Measurements from ENCODE around the gene MITF.

Gene MITF

DNA sequence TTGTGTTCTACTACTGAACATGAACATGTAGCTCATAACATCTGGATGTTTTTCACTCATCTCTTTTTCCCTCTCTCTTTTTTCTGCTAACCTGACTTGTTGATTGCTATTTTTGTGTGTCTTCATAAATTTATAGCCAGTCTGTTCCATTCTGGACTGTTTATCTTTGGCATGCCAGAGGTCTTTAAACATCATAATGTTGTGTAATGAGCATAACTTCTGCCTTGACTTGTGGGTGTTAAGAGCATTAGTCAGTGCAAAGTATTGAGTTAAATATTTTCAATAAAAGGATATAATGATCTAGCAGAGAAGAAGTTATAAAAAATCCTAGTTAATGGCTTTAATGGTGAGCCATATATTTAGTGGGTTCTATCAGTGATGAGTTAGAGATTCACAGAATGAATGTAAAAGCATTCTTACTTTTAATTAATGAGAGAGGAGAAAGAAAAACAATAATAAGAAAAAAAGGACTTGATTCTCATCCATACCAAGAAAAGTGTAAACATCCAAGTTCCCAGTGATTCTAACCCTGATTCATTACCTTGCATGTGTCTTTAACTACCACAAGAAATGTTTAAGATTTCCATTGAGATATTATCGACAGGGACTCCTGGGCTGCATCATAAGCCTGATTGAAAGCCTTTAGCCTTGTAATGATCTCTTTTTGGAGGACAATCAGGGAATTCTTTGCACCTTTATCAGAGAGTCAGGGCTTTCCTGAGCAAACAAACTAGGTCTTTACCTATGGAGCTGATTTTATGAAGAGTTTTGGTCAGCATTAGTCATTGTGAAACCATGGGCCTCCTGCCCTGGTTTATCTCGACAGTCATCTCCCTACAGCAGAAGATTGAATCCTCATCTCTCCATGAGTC, 22.9 kb downstream of the MITF start:
- DNase-seq = no peak

DNA sequence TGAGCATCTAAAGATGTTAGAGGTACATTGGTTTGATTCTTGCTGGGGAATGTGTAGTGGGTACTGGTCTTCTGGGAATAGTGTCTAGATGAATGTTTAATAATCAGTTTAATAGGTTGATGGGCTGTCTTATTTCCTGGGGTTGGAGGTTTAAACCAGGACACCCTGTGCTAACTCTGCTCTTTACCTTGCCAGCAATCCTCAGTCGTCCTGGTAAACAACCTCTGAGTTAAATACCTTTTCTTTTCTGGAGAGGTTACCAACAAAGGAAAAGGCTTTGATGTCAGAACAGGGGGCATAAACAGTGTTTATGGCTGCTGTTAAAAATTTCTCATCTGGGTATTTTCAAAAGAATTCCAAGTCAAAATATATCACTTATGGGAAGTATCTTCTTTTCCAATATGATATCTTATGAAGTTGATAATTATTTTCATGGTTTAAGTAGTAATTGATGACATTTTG, 23.5 kb downstream of the MITF start:
- no peak for DNase-seq

DNA sequence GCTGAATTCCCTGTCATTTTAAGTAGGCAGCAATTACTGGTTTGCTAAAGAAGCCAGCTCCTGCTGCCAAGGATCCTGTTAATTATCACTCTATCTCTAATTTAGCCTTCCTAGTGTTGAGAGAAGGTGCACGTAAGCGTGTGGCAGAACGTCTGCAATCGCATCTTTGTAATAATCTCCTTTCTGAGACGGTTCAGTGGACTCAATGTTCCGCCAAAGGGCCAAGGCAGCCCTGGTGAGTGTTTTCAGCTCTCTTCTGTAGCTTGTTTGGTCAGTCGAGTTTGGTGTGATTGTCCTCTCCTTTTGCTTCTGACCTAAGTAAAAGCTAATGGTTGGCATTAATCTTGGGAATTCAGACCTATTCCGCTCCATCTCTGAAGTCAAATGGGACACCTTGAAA, 24.2 kb downstream of the MITF start:
- no peak for DNase-seq

DNA sequence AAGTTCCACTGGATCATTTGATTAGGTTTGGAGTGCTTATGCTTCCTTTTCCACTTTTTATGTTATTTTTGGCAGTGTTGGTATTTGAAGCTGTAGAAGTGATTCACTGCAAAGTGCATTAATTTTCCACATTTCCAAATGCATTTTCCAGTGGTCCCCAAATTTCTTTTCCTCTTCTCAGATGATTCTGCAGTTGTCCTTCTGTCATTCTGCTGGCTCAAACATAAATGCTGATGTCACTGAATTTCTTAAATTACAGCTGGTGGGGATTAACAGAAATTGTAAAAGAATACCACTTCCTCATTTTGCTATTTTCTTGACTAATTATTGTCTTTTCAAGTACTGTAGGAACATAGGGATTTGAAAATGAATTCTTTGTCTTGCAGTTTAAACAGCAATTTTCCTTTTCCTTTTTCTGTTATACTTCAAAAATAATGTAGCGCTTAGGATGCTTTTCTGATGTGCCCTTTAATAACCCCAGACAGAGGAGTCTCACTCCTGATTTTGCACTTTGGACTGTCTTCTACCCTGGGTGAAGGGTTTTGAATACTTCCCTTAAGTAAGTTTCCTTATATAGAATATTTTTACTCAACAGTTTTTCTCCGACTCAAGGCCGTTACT, 25.0 kb downstream of the MITF start:
- DNase-seq = no peak

DNA sequence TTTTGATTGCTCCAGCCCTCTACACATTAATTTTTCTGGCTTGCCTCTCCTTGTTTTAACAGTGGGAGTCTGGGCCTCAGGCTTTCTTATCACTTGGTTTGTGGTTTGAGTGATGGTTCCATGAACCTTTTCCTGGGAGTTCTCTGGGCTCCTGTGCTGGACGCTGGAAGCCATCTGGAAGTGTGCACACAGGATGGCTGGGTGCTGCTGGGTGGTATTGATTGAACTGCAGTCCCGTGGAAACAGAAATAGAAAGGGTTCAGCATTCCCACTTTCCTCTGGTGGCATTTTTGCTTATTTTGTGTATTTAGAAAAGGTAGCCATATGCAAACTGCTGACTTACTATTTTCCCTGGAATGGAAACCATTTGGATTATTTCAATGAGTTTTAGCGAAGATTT, 25.6 kb downstream of the MITF start:
- DNase-seq = no peak

DNA sequence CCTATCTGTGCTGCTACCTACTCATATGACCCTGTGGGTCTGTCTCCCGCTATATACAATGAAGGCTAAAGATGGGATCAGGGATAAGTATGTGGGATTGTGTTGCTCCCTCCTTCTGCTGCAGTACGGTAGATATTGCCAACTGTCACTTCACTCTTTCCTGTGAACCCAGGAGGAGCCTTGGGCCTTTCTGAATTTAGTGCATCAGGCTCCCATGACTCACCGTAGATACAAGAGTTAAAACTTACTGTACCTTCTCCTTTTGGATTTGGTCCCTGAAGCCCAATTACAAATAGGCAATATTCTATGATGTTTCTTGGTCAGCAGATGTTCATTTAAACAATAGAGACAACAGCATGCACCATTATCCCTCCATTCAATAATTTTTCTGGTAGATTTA, 27.4 kb downstream of the MITF start:
- DNase-seq = no peak

DNA sequence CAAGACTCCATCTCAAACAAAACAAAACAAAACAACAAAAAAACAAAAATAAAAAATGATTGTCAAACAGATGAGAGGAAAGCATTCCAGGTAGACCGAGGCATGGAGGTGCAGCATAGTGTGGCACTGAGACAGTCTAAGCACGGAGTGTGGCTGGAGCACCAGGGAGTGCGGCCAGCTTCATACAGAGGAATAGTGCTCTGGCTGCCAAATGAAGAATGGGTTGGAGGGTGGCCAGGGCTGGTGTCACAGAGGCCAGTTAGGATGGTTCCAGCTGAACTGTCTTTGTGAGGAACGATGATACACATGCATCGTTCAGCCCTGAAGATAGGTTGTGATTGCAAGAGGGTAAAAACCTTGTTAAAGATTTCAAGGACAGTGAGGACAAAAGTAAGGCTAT, 28.3 kb downstream of the MITF start:
- no peak for DNase-seq

DNA sequence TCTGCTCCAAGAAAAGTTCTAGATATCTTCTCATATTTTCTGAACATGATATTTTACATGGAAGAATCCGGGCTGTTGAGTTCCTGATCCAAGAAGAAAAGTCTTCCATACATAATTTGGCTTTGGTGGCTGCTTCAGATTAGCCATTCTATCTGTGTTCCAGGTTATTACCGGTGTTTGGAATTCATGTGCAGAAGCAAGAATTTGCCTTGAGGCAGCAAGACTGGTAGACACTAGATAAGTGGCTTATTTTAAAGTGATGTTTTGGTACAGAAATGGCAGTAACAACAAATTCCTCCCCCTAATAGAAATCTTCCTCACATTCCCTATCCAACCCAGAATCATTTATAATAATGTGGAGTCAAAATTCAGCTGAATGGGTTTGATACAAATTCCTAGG, 29.2 kb downstream of the MITF start:
- no peak for DNase-seq

DNA sequence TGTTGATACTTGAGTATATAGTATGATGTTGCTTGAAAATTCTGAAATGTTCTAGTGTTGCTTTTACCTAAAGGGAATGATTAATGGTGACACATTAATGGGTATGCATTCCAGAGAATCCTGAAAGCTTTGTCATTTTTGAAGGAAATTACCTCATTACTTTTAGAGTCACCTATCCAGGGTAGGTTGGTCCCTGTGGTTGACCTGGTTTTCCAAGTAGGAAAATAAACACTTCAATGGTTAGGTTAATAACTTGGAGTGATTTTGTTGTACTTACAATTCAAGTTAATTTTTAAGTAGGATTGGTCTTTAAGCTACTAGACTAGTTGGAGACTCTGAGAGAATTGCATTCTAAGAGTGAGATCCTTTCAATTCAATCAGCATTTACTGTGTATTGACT, 31.0 kb downstream of the MITF start:
- DNase-seq = no peak

DNA sequence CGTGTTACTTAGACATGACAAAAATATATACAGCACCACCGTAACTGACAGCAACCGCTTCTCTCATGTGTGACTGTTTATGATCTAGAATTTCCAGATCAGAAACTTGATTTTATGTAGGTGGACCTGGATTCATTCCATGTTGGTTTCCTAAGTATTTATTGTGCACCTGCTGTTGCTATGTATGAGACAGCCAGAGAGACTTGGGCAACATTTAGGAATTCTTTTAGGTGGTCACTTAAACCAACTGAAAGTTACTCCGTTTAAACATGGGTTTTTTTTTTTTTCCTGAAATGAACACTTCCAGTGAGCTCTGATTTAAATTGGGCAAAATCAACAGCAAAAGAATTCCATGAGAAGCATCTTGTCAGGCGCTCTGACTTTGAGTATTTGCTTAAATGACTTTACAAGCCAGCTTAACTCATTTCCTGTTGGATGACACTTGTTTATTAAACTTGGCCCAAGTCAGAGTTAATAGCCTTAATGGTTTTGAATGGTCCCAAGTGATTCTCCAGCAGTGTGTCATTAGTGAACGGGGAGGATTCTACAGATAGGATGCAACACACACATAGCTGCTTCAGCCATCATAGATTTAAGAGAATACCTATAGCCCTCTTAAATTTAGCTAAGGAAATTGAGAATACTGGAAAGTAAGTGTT, 31.8 kb downstream of the MITF start:
- DNase-seq = no peak

DNA sequence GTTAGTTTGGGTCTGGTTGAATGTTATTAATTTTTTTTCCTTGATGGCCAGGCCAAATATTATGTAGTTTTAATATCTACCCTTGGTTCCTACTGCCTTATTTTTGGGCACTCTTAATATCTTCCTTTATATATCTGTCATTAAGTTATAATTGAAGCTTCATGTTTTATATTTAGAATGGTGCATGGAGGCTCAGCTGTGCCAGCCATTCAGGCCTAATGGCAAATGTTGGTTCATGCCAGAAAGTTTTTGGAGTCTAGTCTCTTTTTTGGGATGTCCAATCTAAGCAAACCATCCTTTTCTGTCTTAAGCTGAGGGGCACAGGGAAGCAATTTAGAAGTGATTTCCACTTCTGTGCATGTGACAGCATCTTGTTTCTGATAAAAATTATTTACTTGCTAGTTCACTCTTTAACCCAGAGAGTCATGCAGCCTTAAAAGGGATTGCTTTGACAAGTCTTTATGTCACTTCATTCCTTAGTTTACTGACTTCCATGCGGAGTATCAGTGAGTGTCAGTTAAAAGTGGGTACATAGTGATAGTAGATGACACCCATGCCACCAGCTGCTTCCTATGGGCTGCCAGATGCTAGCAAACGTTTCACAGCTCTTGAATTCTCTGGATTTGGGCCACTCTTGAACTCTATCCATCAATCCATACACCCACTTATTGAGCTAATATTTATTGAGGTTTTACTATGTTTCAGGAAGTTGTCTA, 33.0 kb downstream of the MITF start:
- DNase-seq = no peak

DNA sequence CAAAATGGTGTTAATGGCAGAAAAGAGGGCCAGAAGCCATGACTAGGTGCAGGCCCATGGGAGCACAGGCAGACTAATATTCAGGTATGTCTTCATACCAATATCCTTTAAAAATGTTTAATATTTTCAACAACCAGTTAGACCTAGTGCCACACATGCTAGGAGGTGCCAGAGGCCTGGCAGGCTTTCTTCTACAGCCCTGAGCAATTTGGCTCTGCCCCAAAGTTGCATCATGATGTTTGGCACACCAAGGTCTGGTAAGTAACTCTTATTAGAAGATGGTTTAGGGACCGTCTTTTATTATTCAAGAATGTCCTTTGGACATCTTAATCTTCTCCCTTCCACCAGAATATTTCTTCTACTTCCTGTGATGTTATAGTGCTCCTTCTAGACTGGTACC, 34.8 kb downstream of the MITF start:
- DNase-seq = no peak

DNA sequence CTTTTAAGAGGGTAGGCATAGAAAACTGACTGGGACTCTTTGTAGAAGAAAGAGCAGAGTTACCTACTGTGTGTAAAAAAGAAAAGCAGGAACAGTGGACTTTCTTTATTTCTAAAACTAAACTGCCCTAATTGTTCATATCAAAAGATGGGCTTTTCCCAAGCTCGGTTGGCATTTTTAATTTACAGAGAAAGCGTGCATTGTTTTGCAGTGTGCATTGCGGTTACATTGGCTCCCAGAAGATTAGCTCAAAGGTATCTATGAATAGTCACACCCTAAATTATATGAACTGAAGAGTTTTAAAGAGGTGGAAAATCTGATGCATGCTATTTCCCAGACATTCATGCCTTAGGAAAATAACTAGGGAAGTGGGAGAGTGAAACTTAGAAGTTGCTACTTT, 36.5 kb downstream of the MITF start:
- no peak for DNase-seq

DNA sequence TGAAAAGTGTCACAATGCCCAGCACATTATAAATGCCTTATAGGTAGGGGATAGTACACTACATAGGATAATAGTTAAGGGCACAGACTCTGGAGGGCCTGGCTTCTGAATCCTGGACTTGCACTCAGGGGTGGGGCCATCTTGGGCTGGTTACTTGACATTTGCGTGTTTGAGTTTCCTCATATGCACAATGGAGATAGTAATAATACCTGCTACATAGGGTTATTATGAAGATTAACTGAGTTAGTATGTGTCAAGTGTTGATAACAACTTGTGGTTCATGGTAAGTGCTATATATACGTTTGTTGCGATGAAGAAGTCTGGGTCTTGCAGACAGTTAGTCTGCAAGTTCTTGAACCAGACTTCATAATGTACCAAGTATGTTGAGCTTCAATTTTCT, 37.0 kb downstream of the MITF start:
- DNase-seq = no peak

DNA sequence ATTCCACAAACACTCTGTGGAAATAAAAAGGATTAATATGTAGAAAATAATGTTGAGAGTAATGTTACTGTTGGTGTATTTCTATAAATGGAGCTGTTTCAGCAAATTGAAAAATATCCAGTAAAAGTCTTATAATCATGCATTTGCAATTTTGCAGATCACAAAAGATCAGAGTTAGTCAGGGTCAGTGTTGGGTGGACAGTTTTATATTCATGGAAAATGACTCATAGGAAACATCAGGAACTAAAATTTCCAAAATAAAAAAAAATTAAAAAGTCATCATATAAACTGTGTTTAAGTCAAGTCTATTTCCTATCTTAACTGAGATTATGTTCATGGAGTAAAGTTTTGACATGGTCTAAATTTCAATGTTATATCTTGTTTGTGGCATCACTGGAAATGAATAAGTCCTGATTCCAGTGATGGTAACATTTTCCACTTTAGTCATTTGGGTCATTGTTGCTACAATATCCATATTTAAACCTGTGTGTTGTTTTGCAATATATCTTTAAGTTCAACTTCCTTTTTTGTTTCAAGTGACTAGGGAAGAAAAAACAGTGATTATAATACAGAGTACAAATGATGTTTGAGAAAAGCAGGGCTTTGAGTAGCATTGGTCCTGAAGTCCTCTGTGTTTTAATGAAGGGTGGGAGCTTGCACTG, 37.8 kb downstream of the MITF start:
- DNase-seq = no peak

DNA sequence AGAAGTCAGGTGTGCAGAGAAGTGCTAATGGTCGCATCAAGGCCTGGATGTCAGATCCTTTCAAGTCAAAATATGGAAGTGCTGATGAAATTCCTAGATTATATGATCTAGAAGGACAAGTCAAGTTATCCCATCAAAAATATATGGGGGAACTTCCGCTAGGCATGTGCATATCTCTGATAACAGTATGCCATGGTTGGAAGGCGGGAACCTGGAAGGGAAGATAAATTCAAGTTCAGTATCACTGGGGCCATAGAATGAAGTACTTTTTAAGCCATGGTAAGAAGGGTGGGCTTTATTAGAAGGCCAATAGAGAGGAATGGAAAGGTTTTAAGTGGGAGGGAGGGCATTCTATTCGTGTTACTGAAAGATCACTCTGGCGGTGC, 38.3 kb downstream of the MITF start:
- no peak for DNase-seq

DNA sequence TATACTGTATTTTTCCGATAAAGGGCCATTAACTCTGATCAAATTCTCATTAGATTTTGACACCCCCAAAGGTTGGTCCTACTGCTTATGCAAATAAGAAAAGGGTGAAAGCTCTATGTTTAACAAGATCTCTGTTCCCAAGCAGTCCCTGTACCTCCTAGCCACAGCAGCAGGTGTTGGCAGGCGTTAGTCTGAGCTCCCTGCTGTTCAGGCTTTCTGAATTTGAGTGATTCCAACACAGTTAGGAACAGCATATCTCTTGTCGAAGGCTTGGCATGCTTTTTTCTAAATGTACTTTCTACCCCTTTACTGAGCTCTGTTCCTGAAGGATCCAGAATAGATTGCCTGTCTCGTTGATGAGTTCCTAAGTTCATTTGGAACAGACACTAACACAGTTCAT, 42.3 kb downstream of the MITF start:
- DNase-seq = no peak

DNA sequence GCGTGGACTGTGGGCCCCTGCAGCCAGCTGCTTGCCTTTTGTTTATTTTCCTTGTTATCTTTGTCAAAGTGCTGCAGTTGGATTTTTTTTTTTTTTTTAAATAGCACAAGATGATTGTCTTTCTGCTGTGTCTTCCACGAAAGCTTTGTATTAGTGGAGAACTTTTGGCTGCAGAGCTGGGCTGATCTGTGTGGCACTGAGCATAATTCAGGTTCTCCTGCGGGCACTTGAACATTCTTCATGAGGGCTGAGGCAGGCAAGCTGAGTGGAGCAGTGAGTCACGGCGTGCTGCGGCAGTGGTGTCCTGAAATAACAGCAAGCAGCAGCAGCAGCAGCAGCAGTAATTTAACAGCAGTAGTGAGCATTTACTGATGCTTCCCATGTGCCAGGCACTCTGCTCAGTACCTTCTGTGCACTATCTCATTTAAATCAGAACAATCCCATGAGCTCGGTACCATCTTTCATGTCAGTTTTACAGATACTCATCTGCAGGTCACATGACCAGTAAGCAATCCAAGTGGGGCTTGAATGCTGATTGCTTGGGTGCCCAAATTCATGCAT, 45.8 kb downstream of the MITF start:
- DNase-seq = no peak

DNA sequence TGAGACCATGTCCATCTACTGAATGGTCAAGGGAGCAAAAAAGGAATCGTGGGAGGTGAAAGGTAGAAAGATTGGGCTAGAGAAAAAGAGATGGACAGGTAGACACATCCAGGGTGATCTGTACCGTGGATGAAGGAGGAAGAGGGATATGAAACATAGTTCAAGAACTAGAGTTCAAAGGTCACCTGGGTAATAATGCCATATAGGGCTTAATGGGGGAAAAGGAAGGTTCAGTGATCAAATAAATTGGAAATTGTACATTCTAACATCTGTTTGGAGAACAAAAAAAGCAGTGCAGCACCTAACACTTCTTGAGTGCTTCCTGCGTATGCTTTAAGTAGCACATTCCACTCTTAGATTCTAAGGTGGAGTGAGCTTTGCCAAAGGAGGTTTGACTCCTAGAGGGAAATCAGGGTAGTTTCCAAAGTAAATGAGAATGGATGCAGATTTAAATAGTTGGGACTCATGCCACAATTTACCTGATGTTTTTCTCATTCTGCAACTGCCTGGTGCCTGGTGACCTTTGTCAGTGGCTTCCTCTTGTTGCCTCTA, 46.6 kb downstream of the MITF start:
- DNase-seq = no peak

DNA sequence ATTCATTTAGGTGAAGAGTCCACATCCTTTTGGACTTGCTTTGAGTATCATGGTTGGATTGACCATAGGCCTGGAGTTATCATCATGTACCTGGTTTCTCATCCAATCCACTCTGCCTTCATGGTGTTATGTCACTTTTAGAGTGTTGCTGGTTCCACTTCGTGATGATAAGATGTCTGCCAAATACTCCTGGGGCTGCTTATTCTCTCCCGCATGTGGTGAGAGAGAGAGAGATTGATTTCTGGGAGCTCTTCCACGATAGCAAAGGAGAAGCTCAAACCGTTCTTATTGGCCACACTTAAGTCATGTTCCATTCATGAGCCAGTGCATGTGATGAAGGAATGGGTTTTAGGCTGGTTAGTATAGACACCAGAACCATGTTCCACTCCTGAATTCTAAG, 47.6 kb downstream of the MITF start:
- DNase-seq = no peak

DNA sequence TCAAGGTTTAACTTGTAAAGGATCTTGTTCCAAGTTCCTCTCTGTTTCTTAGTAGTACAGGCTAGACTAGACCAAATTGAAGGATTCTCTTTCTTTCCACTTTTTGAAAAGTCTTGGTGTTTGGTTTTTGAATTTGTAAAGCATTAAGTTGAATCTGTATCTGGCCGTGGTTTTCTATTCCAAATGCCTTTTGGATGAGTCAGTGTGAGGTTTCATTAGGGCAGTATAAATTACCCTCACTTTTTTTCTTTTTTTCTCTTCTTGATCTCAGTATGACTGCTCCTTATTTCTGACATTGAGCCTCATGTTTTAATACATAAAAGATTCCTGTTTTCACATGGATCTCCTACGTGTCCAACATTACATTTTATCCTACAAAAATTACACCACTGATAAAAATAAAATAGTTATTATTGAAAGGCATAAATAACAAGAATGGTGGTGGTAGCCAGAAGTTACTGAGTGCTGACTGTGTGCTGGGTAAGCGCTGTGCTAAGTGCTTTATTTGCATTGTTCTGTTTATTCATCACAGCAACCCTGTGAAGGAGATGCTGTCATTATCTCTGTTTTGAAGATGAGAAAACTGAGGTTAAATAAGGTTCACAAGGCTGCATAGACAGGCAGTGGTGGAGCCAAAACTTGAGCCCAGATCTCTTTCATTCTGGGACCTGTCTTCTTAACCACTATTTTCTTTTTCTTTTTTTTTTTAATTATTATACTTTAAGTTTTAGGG, 48.3 kb downstream of the MITF start:
- no peak for DNase-seq

DNA sequence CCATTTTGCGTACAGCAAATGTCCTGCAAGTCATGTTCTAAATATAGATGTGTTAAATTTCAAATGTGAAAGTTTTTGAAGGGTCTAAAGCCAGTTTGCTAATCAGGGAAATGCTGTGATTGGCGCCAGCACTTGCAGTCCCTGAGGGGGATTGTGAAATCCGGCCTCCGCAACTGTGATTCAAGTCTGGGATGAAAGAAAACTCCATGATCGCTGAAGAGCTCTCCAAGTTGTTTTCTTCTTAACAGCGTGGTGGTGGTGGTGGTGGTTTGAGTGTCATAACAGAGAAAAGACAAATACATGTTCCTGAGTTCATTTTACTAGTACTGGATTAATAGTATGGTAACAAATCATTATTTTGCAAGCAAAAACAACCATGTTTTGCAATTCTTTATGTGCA, 51.8 kb downstream of the MITF start:
- no peak for DNase-seq

All from KG1 (cell line).